GM21786 (cell line): ENCODE data around the gene KCTD5.
A peak's percentile ranks its signal among the peaks of the same experiment; 100 is the strongest.

Experiments used
- ATAC-seq: cut with Tn5 transposase; IDR thresholded peaks from one replicate; pipeline ENCODE4 v1.9.1; 2021; ENCODE audit not compliant: unreplicated experiment

KCTD5 gene

DNA sequence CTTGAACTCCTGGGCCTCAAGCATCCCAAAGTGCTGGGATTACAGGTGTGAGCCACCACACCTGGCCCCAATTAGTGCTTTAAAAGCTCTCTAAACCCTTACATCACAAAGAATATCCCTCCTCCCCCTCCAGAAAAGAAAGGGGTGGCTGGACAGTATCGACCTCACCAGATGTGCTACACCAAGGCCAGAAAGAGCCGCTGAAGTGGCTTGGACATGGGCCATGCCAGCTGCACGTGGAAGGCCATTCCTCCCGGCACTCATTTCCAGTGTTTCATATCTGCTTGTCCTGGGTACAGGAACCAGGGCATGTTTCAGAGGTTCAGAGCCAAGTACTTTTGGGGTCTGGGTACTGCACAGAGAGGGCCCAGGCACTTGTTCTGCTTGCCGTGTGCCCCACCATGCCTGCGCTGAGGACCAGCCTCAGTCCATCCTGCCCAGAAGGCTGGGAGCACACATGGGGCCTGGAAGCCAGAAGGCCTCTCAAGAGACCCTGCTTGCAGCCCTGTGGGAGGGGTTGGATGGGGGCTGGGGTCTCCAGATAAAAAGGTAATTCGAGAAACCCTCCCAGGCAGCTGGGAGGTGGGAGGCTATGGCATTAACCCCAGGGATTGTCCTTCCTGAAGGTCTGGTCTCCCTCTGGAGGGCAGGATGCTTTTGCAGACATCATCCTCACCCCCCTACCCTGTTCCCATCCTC lies 66.6 kb downstream of the KCTD5 start:
- ATAC-seq = no peak

DNA sequence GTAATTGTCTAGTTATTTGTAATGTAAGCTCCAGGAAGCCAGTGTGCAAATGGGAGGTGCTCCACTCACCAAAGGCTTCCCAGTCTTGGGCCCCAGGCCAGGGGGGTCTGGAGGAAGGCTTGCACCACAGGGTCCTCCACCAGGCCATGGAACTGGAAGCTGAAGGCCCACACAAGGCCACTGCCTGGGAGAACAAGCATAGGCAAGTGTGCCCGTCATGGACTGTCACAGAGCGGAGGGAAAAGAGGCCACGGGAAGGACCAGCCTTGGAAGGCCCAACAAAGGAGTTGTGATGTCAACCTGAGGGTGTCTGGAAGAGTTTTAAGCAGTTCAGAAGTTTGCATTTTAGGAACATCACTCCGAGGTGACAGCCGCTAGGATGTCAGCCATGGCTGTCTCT lies 67.2 kb downstream of the KCTD5 start:
- no peak for ATAC-seq

GRCh38 chr16:2749936-2750335 lies 67.6 kb downstream of the KCTD5 start:
- no peak for ATAC-seq

GRCh38 chr16:2751577-2752034 lies 69.3 kb downstream of the KCTD5 start:
- peak; percentile 28 for ATAC-seq

GRCh38 chr16:2752035-2752849 lies 69.9 kb downstream of the KCTD5 start, which contains the start of gene SRRM2:
SRRM2 (plus strand) TSS chr16:2752638; CDS start chr16:2756365, 3,727 bp downstream.
- peak; percentile 77 for ATAC-seq

GRCh38 chr16:2752850-2753732 lies 70.8 kb downstream of the KCTD5 start:
- peak; percentile 28 for ATAC-seq

- no peak for ATAC-seq
Measured at GRCh38 chr16:2753733-2754020, 71.4 kb downstream of the KCTD5 start.

- ATAC-seq = no peak
Measured at GRCh38 chr16:2755158-2755557, 72.8 kb downstream of the KCTD5 start.

DNA sequence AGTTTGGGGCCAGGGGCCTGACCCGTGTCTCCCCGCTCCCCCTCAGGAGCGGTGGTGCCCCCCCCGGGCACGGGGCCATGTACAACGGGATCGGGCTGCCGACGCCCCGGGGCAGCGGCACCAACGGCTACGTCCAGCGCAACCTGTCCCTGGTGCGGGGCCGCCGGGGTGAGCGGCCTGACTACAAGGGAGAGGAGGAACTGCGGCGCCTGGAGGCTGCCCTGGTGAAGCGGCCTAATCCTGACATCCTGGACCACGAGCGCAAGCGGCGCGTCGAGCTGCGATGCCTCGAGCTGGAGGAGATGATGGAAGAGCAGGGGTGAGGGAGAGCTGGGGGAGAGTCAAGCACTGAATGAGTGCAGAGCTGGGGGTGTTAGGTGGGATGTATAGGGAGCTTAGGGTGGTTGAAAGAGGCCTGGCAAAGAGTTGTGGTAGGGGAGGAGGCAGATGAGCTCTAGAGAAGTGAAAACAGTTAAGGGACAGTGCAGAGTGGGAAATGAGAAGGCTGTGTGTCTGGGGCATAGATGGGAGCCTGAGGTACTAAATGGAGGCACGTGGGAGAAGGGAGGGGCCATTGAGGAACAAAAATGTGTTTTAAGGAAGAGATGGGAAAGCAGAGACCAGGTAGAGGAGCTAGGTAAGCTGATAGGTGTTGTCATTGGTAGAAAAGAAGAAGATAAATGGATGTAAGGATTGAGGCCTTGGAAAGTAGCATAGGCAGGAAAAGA lies 74.1 kb downstream of the KCTD5 start:
- no peak for ATAC-seq

DNA sequence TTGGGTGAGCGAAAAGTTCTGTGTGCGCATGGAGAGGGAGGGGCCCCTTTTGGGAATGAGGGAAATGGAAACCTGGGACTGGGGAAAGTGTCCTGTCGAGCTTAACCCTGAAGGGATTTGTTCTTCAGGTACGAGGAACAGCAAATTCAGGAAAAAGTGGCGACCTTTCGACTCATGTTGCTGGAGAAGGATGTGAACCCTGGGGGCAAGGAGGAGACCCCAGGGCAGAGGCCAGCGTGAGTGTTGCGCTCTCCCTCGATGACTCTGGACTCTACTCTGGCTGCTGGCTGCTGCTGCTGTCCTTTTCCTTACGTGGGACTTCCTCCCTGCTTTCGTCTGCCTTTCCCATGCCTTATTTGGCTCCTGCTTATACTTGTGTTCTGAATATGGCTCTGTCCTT lies 75.0 kb downstream of the KCTD5 start:
- ATAC-seq = no peak
